Measurements from ENCODE around the gene ANKIB1. TPM values are rescaled to one million over a fixed set of nuclear protein-coding genes. Genes with fewer than 3 reads are reported as not detected.

The ANKIB1 gene
- total RNA-seq, 1 donor from 2014 or later: 58.7 TPM

DNA sequence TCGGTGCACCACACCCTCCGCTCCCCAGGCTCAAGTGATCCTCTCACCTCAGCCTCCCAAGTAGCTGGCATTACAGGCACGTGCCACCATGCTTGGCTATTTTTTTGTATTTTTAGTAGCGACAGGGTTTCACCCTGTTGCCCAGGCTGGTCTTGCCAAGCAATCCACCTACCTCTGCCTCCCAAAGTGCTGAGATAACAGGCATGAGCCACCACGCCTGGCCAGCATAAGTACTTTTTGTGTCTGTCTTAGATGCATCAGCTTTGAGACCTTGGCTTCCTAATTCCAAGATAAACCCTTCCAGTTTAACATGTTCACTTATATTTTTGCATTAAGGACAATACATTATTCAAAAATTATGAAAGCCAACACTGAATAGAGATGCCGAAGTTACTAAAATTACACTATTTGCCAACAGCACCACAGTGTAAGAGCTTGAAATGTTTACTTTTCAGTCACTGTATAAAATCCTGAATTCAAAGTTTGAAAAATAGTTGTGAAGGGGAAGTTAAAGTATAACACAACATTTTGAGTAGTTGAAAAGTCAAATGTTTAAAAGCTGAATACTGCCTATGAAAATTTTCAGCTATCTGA, 36.5 kb downstream of the ANKIB1 start:
- H3K36me3 Mint-ChIP-seq: peaks cover 7% of the 10 kb centered on the region
- no peak overlapping the region for H3K27ac Mint-ChIP-seq
- H3K9me3 Mint-ChIP-seq: peaks cover 5% of the 10 kb centered on the region
- no peak for DNase-seq (ENCODE audit: extremely low spot score, unreplicated experiment)
- TF ChIP-seq, protein P1, sequence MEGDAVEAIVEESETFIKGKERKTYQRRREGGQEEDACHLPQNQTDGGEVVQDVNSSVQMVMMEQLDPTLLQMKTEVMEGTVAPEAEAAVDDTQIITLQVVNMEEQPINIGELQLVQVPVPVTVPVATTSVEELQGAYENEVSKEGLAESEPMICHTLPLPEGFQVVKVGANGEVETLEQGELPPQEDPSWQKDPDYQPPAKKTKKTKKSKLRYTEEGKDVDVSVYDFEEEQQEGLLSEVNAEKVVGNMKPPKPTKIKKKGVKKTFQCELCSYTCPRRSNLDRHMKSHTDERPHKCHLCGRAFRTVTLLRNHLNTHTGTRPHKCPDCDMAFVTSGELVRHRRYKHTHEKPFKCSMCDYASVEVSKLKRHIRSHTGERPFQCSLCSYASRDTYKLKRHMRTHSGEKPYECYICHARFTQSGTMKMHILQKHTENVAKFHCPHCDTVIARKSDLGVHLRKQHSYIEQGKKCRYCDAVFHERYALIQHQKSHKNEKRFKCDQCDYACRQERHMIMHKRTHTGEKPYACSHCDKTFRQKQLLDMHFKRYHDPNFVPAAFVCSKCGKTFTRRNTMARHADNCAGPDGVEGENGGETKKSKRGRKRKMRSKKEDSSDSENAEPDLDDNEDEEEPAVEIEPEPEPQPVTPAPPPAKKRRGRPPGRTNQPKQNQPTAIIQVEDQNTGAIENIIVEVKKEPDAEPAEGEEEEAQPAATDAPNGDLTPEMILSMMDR (conservative IDR thresholded peaks at IDR 0.05): no peak
- H3K4me3 Mint-ChIP-seq: no peak overlapping the region
- peaks cover 13% of the 10 kb centered on the region for H3K4me1 Mint-ChIP-seq (ENCODE audit: unreplicated experiment)
- H3K27me3 Mint-ChIP-seq: no peaks in the 10 kb centered on the region

DNA sequence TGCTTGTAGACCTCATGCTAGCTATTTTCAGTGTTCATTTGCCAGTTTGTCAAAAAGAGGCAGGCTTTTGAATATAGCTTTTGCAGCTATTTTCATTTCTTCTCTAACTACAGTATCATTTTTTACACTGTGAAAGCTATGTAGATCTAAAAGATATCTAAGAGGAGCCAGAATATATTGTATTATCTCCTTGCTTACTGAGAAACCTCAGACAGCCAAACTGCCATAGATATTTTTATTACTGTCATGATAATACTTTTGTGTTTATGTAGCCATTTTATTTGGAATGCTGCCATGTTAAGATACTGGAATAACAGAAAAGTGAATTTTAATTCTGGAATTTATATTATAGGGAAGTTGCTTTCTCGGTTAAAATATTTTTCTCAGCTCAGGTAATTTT, 37.2 kb downstream of the ANKIB1 start:
- Mint-ChIP-seq H3K36me3 (peaks cover 9% of the 10 kb centered on the region), H3K4me3 (no peak overlapping the region), H3K27me3 (no peaks in the 10 kb centered on the region), H3K4me1 (ENCODE audit: unreplicated experiment) (peaks cover 13% of the 10 kb centered on the region), H3K9me3 (peaks cover 5% of the 10 kb centered on the region), H3K27ac (no peak overlapping the region)
- DNase-seq (ENCODE audit: extremely low spot score, unreplicated experiment): no peak
- TF ChIP-seq, protein P1 (conservative IDR thresholded peaks at IDR 0.05): no peak

DNA sequence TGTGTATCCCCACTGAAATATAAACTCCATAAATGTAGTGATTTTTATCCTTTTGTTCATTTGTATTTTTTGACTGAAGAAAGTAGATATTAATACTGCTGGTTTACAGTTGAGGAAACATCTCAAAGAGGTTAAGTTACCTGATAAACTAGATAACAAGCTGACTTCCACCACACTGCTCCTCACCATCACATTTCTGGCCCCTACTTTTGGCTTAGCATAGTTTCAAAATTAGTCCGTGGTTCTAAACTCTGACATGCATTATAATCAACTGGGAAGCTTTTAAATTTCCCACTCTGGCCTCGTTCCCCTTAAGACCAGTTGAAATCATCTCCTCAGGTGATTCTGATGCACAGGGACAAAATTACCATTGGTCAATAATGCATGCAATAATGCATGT, 43.5 kb downstream of the ANKIB1 start:
- H3K27ac Mint-ChIP-seq: no peak overlapping the region
- peaks cover 6% of the 10 kb centered on the region for H3K9me3 Mint-ChIP-seq
- H3K4me1 Mint-ChIP-seq (ENCODE audit: unreplicated experiment): peaks cover 16% of the 10 kb centered on the region
- H3K36me3 Mint-ChIP-seq: peaks cover 9% of the 10 kb centered on the region
- no peaks in the 10 kb centered on the region for H3K27me3 Mint-ChIP-seq
- TF ChIP-seq, protein P1 (conservative IDR thresholded peaks at IDR 0.05): no peak
- no peak for DNase-seq (ENCODE audit: extremely low spot score, unreplicated experiment)
- H3K4me3 Mint-ChIP-seq: no peak overlapping the region

DNA sequence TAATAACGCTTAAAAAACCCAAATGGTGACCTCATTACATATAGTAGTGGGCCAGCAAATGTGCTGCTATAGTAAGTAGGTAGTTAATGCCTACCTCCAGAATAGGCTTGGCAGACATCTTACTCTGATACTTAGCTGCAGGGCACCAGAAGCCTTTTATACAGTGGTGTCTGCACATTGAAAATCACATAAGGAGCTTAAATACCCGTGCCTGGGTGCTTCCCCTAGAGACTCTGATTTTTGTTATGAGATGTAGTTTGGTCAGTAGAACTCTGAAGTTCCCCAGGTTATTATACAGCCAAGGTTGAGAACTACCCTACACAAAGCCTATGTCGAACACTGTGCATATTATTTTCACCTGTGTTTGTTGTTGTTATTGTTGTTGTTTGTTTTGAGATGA, 47.2 kb downstream of the ANKIB1 start:
- Mint-ChIP-seq H3K4me1 (ENCODE audit: unreplicated experiment) (peaks cover 16% of the 10 kb centered on the region), H3K9me3 (peaks cover 4% of the 10 kb centered on the region), H3K36me3 (peaks cover 12% of the 10 kb centered on the region), H3K27me3 (no peaks in the 10 kb centered on the region), H3K4me3 (no peak overlapping the region), H3K27ac (peak overlapping the region; percentile 9)
- no peak for DNase-seq (ENCODE audit: extremely low spot score, unreplicated experiment)
- TF ChIP-seq, protein P1 (conservative IDR thresholded peaks at IDR 0.05): no peak

DNA sequence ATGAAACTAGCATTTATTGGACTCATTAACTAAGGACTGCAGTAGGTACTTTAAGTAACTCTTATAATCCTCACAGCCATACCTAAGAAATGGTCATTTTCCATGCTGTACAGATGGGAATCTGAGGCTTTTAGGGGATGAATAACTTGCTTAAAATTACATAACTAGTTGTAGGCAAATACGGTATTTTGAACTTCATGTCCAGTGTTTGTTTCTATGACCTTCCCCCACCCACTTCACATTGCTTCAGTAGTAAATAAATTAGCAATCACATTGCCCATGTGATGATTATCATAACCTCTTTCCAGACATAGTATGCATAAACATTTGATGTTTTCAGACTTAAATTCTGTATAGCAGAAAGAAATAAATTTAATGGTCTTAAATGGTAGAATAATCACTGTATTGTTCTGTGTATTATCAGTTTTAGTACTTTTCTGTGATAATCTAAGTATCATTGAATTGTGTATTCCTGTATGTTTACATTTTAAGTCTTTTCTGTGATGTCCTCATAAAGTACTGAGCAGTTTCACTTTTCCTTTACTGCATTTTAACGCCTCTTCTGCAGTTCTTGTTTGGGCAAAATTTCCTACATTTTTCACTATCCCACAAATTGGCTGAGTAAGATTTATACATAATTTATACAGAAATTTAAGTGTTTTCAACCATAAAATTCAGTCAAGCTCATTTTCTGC, 48.3 kb downstream of the ANKIB1 start:
- Mint-ChIP-seq H3K9me3 (no peaks in the 10 kb centered on the region), H3K36me3 (peaks cover 12% of the 10 kb centered on the region), H3K4me3 (no peak overlapping the region), H3K4me1 (ENCODE audit: unreplicated experiment) (peaks cover 16% of the 10 kb centered on the region), H3K27me3 (no peaks in the 10 kb centered on the region), H3K27ac (peak overlapping the region; percentile 9)
- TF ChIP-seq, protein P1 (conservative IDR thresholded peaks at IDR 0.05): no peak
- no peak for DNase-seq (ENCODE audit: extremely low spot score, unreplicated experiment)

Measured in type B pancreatic cell (in vitro differentiated cells).